Ovary (tissue), 3 donors: ENCODE results near the gene AOAH.

Source experiments
- CTCF ChIP-seq, 3 donors: fragments of 450-650 bp in 2 of 3; fragments of 200-600 bp in 1 of 3; IDR thresholded peaks; one replicate each; pipeline versions ENCODE4 v1.5.1 to v1.8.0; 2016 to 2022; ENCODE audit warnings: antibody characterized with exemption in 3 of 3, mild to moderate bottlenecking in 1 of 3
- POLR2A ChIP-seq: fragments of 450-650 bp; IDR thresholded peaks from one replicate; pipeline ENCODE4 v1.6.1; 2017; ENCODE audit warnings: antibody characterized with exemption, mild to moderate bottlenecking, moderate library complexity
- donor health status: DM: no; HTN: no; CAD: no.

- TF ChIP-seq POLR2A = no peak
- no peak for TF ChIP-seq CTCF (IDR thresholded peaks at IDR 0.05)
These were observed 46.4 kb downstream of the AOAH start for GRCh38 chr7:36677769-36678437.
